GM23338 (cell line): ENCODE measurements around the gene PLEKHN1. TPM values are rescaled to one million over a fixed set of nuclear protein-coding genes. Genes with fewer than 3 reads are reported as not detected.

Source experiments
- ATAC-seq: fragments of 200-7000 bp; cut with Tn5 transposase; 3 replicates; pipeline ENCODE4 v1.9.1; 2020
- DNase-seq: peaks from one replicate; pipeline ENCODE4 v3.0.0-alpha.2; 2015; ENCODE audit warnings: low spot score
- H2AFZ ChIP-seq: fragments of 200-600 bp; sonication (generic); 2 replicates; pipeline ENCODE4 v1.8.0; 2016; ENCODE audit warnings: antibody characterized with exemption, mild to moderate bottlenecking, moderate library complexity
- H3F3A ChIP-seq: fragments of 200-600 bp; sonication (generic); replicated peaks from 2 replicates; pipeline ENCODE4 v1.8.0; 2017; ENCODE audit warnings: antibody characterized with exemption, mixed run types, low read depth
- H3K27ac ChIP-seq: fragments of 200-600 bp; sonication (generic); 2 replicates; pipeline ENCODE4 v1.6.1; 2016; ENCODE audit warnings: low read depth
- H3K27me3 ChIP-seq: fragments of 200-600 bp; sonication (generic); 2 replicates; pipeline ENCODE4 v1.8.0; 2016; ENCODE audit warnings: mild to moderate bottlenecking, mixed run types, moderate library complexity; ENCODE audit not compliant: insufficient read depth
- H3K36me3 ChIP-seq: fragments of 200-600 bp; sonication (generic); 2 replicates; pipeline ENCODE4 v1.8.0; 2016; ENCODE audit warnings: mild to moderate bottlenecking; ENCODE audit not compliant: insufficient read depth
- H3K4me1 ChIP-seq: fragments of 200-600 bp; sonication (generic); 2 replicates; pipeline ENCODE4 v1.8.0; 2016; ENCODE audit warnings: mild to moderate bottlenecking, moderate library complexity; ENCODE audit not compliant: insufficient read depth
- H3K4me2 ChIP-seq: fragments of 200-600 bp; sonication (generic); 2 replicates; pipeline ENCODE4 v1.7.1; 2017; ENCODE audit warnings: mixed run types
- H3K4me3 ChIP-seq: fragments of 200-600 bp; sonication (generic); 2 replicates; pipeline ENCODE4 v1.6.1; 2016; ENCODE audit warnings: mixed run types
- H3K79me2 ChIP-seq: fragments of 200-600 bp; sonication (generic); replicated peaks from 2 replicates; pipeline ENCODE4 v1.8.0; 2017; ENCODE audit warnings: mild to moderate bottlenecking; ENCODE audit not compliant: insufficient read depth
- H3K9me2 ChIP-seq: fragments of 200-600 bp; sonication (generic); 2 replicates; pipeline ENCODE4 v1.8.0; 2017; ENCODE audit not compliant: insufficient read depth
- H4K20me1 ChIP-seq: fragments of 200-600 bp; sonication (generic); replicated peaks from 2 replicates; pipeline ENCODE4 v1.8.0; 2017; ENCODE audit warnings: mild to moderate bottlenecking; ENCODE audit not compliant: insufficient read depth
- H3K27ac Mint-ChIP-seq: 2 replicates; pipeline ENCODE4 v1.8.0; 2020; ENCODE audit warnings: inconsistent platforms, mild to moderate bottlenecking, moderate library complexity, mixed read lengths
- H3K27me3 Mint-ChIP-seq: 3 replicates; pipeline ENCODE4 v1.8.0; 2022; ENCODE audit warnings: low read depth, mild to moderate bottlenecking, moderate library complexity, mixed read lengths, inconsistent platforms; ENCODE audit not compliant: insufficient read depth, poor library complexity
- H3K36me3 Mint-ChIP-seq: 3 replicates; pipeline ENCODE4 v1.8.0; 2021; ENCODE audit warnings: low read depth, mild to moderate bottlenecking, inconsistent platforms, moderate library complexity, mixed read lengths
- H3K4me1 Mint-ChIP-seq: 3 replicates; pipeline ENCODE4 v1.8.0; 2020; ENCODE audit warnings: mild to moderate bottlenecking, inconsistent platforms, mixed read lengths
- H3K4me3 Mint-ChIP-seq: 3 replicates; pipeline ENCODE4 v1.8.0; 2021; ENCODE audit warnings: moderate library complexity, mild to moderate bottlenecking, inconsistent platforms, mixed read lengths
- H3K9me3 Mint-ChIP-seq: 3 replicates; pipeline ENCODE4 v1.8.0; 2020; ENCODE audit warnings: moderate library complexity, mild to moderate bottlenecking, inconsistent platforms, mixed read lengths
- CREB1 ChIP-seq: fragments of 250-450 bp; sonication (Bioruptor Pico); IDR thresholded peaks from 2 replicates; pipeline ENCODE4 v1.5.0; 2020; ENCODE audit warnings: low read depth, mild to moderate bottlenecking, moderate library complexity
- CTCF ChIP-seq, 2 experiments: fragments of 200-600 bp in 1 of 2; sonication (generic) in 1 of 2; conservative IDR thresholded peaks; 2 replicates each; pipeline versions ENCODE4 v1.5.1 to v1.6.1; 2016 to 2017; ENCODE audit warnings: antibody characterized with exemption in 2 of 2, low read depth in 2 of 2, mild to moderate bottlenecking in 2 of 2, moderate library complexity in 1 of 2
- EZH2 ChIP-seq: fragments of 200-600 bp; sonication (generic); IDR thresholded peaks from one replicate; pipeline ENCODE4 v1.8.0; 2017; ENCODE audit warnings: antibody characterized with exemption, mild to moderate bottlenecking, low read depth; ENCODE audit not compliant: unreplicated experiment
- EZH2phosphoT487 ChIP-seq: fragments of 200-600 bp; sonication (generic); IDR thresholded peaks from one replicate; pipeline ENCODE4 v1.8.1; 2018; ENCODE audit warnings: antibody characterized with exemption; ENCODE audit not compliant: unreplicated experiment
- JUNB ChIP-seq: IDR thresholded peaks from one replicate; pipeline ENCODE4 v1.6.1; 2016; ENCODE audit warnings: antibody characterized with exemption; ENCODE audit not compliant: unreplicated experiment
- NANOG ChIP-seq: IDR thresholded peaks from 2 replicates; pipeline ENCODE4 v1.6.1; 2016; ENCODE audit warnings: antibody characterized with exemption, borderline replicate concordance
- POLR2AphosphoS5 ChIP-seq: IDR thresholded peaks from 2 replicates; pipeline ENCODE4 v1.6.1; 2016; ENCODE audit warnings: antibody characterized with exemption, low read depth
- REST ChIP-seq: IDR thresholded peaks from one replicate; pipeline ENCODE4 v1.6.1; 2018; ENCODE audit warnings: antibody characterized with exemption; ENCODE audit not compliant: unreplicated experiment
- STAT1 ChIP-seq: IDR thresholded peaks from one replicate; pipeline ENCODE4 v1.6.1; 2016; ENCODE audit warnings: antibody characterized with exemption; ENCODE audit not compliant: unreplicated experiment
- ZNF114 ChIP-seq: fragments of 250-450 bp; sonication (Bioruptor Pico); IDR thresholded peaks from 2 replicates; pipeline ENCODE4 v1.5.0; 2020; ENCODE audit warnings: mild to moderate bottlenecking, moderate library complexity
- ZNF331 ChIP-seq: fragments of 250-450 bp; sonication (Bioruptor Pico); IDR thresholded peaks from 2 replicates; pipeline ENCODE4 v1.5.0; 2020; ENCODE audit warnings: low read depth, mild to moderate bottlenecking, moderate library complexity
- polyA plus RNA-seq: library from polyadenylated mRNA; unstranded; fragments of >200 nt; fragmentation: Nextera tagmentation; extraction: Ambion mirVana; gene quantifications from 2 replicates; pipeline ENCODE4 v1.2.1, GENCODE V29; 2016
- total RNA-seq: library from RNA; depleted of rRNA; stranded (reverse); fragments of >200 nt; shearing (Covaris generic); gene quantifications from 2 replicates; pipeline ENCODE4 v1.2.3, GENCODE V29; 2014

PLEKHN1 gene
- total and polyA plus RNA-seq, 2 experiments from 2014 or later, result 1.4 to 3.3 TPM

- peak; percentile 73 for DNase-seq
- no peaks in the 10 kb centered on the region for H3K9me2 ChIP-seq
- H3K27ac ChIP-seq, result no peak overlapping the region
- peaks cover 6% of the 10 kb centered on the region; the same call in 1 of the 2 replicates for H3F3A ChIP-seq
- Mint-ChIP-seq H3K4me3 (peak overlapping the region; percentile 71), H3K9me3 (peaks cover 2% of the 10 kb centered on the region; the same call in 1 of the 3 replicates), H3K36me3 (no peaks in the 10 kb centered on the region; the same call in 2 of the 3 replicates), H3K4me1 (peaks cover 16% of the 10 kb centered on the region), H3K27me3 (peaks cover 73% of the 10 kb centered on the region), H3K27ac (no peak overlapping the region)
- H3K4me2 ChIP-seq, result peak overlapping the region; percentile 88
- peaks cover 91% of the 10 kb centered on the region for H3K27me3 ChIP-seq
- H3K79me2 ChIP-seq, result no peaks in the 10 kb centered on the region
- H3K4me3 ChIP-seq, result peak overlapping the region; percentile 71
- no peaks in the 10 kb centered on the region for H3K36me3 ChIP-seq
- TF ChIP-seq EZH2, result no peak
- peak; percentile 100 for TF ChIP-seq CREB1
- TF ChIP-seq ZNF114 (CRISPR knock-in tag), result no peak
- TF ChIP-seq POLR2AphosphoS5, result peak; percentile 56
- ATAC-seq, result peak; percentile 21
- H4K20me1 ChIP-seq, result no peaks in the 10 kb centered on the region
- peaks cover 16% of the 10 kb centered on the region for H3K4me1 ChIP-seq
- H2AFZ ChIP-seq, result no peak overlapping the region
These were observed 34.2 kb downstream of the PLEKHN1 start for GRCh38 chr1:1000357-1001056.

- Histone ChIP-seq H3K36me3 (no peaks in the 10 kb centered on the region), H3K79me2 (no peaks in the 10 kb centered on the region), H2AFZ (peak overlapping the region; percentile 72), H3K4me1 (peaks cover 16% of the 10 kb centered on the region), H3K4me3 (peak overlapping the region; percentile 71), H3K27ac (no peak overlapping the region), H3K9me2 (no peaks in the 10 kb centered on the region), H3K4me2 (peak overlapping the region; percentile 88), H3F3A (peaks cover 6% of the 10 kb centered on the region; the same call in 1 of the 2 replicates), H3K27me3 (peaks cover 86% of the 10 kb centered on the region), H4K20me1 (no peaks in the 10 kb centered on the region)
- DNase-seq, result peak; percentile 69
- peak overlapping the region; percentile 71 for H3K4me3 Mint-ChIP-seq
- peaks cover 2% of the 10 kb centered on the region; the same call in 1 of the 3 replicates for H3K9me3 Mint-ChIP-seq
- H3K27ac Mint-ChIP-seq, result no peak overlapping the region
- peak; percentile 0; the same call in 1 of the 3 replicates for ATAC-seq
- peaks cover 70% of the 10 kb centered on the region for H3K27me3 Mint-ChIP-seq
- H3K36me3 Mint-ChIP-seq, result no peaks in the 10 kb centered on the region; the same call in 2 of the 3 replicates
- peaks cover 15% of the 10 kb centered on the region for H3K4me1 Mint-ChIP-seq
- TF ChIP-seq ZNF114 (CRISPR knock-in tag) (no peak), STAT1 (no peak)
These were observed 34.9 kb downstream of the PLEKHN1 start for GRCh38 chr1:1001057-1001783.

- Histone ChIP-seq H3K36me3 (no peaks in the 10 kb centered on the region), H3K4me2 (no peak overlapping the region), H4K20me1 (no peaks in the 10 kb centered on the region; the same call in 1 of the 2 replicates), H3K27me3 (peaks cover 73% of the 10 kb centered on the region), H3K4me3 (no peak overlapping the region), H3F3A (peaks cover 4% of the 10 kb centered on the region; the same call in 1 of the 2 replicates), H3K4me1 (peaks cover 8% of the 10 kb centered on the region; the same call in 1 of the 2 replicates), H3K27ac (no peak overlapping the region), H2AFZ (no peak overlapping the region), H3K79me2 (no peaks in the 10 kb centered on the region), H3K9me2 (no peaks in the 10 kb centered on the region)
- Mint-ChIP-seq H3K4me3 (no peak overlapping the region), H3K27ac (no peak overlapping the region), H3K27me3 (peaks cover 58% of the 10 kb centered on the region), H3K9me3 (peaks cover 2% of the 10 kb centered on the region; the same call in 1 of the 3 replicates), H3K36me3 (no peaks in the 10 kb centered on the region; the same call in 2 of the 3 replicates), H3K4me1 (peaks cover 18% of the 10 kb centered on the region)
- ATAC-seq (no peak), DNase-seq (no peak)
- no peak for TF ChIP-seq NANOG
- TF ChIP-seq EZH2, result no peak
- TF ChIP-seq CTCF (conservative IDR thresholded peaks at IDR 0.05; ENCODE audit: low read depth in 2 of 2), result no peak
- no peak for TF ChIP-seq REST
- TF ChIP-seq STAT1, result no peak
- TF ChIP-seq EZH2phosphoT487, result no peak
- no peak for TF ChIP-seq JUNB
- no peak for TF ChIP-seq ZNF331 (CRISPR knock-in tag)
These were observed 37.5 kb downstream of the PLEKHN1 start for GRCh38 chr1:1003618-1004419.
